HG02571 (cell line): Measurements from ENCODE around the gene PLEKHD1.

Experiments used
- ATAC-seq: cut with Tn5 transposase; IDR thresholded peaks from one replicate; pipeline ENCODE4 v1.9.1; 2021; ENCODE audit warnings: mild to moderate bottlenecking, moderate library complexity; ENCODE audit not compliant: unreplicated experiment

Gene PLEKHD1

DNA sequence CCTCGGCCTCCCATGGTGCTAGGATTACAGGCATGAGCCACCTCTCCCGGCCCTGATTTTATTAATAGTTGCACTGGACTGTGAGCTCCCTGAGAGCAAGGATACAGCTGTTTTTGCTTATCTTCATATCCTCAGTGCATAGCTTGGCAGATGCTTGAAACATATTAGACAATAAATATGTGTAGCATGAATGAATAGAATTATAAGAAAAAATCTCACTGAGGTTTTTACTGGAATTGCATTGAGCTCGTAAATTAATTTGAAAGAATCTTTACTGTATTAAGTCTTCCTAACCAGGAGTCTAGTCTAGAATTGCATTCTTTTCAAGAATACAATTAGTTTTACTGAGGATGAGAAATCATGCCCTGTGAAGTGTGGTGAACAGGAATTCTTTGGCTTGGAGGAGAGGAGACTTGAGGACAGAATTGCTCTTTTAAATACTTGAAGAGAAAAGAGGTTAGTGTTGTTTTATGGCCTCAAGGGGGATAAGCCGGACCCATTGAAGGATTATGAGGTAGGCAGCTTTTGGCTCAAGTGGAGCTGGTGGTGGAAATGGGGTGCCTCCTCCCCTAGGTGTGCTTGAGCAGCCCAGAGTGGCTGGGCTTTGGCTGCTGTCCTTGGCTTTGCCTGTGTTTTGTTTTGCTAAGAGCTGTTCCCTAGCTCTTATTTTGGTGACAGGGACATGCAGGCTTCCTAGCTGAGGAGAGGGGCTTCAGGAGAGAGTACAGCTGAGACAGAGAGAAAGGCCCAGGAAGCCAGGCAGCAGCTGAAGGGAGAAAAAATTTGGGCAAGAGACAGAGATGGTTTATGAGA is 34.0 kb downstream of the PLEKHD1 start:
- ATAC-seq: no peak

DNA sequence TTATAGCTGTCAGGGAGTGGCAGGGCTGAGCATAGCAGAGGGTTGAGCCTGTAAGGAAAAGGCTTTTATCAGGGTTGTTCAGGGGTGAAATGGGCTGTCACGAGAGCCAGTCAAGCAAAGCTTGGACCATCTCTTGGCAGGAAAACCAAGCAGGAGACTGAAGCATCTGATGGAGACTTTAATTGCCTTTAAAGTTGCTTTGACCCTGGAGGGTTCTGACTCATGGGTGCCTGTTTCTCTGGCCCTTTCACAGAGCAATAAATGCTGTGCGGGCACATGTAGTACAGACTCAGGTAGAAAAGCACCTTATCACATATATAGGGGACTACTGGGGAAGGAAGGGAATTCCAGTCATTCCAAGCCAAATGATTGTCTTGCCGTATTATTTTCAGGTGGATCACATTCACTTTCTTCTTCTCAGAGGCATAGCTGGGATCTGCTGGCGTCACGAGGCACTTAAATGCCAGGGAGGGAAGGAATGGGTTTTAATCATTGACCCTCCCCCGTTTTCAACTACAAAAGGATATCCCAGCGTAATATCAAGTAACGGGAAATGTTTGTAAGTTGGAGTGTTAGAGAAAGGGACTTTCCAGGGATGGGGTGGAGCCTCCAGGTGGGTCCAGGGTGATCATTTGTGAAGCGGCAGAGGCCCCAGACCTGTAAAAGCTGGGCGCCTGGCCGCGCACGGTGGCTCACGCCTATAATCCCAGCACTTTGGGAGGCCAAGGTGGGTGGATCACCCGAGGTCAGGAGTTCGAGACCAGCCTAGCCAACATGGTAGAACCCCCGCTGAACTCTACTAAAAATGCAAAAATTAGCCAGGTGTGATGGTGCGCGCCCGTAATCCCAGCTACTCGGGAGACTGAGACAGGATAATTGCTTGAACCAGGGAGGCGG is 34.9 kb downstream of the PLEKHD1 start:
- no peak for ATAC-seq

DNA sequence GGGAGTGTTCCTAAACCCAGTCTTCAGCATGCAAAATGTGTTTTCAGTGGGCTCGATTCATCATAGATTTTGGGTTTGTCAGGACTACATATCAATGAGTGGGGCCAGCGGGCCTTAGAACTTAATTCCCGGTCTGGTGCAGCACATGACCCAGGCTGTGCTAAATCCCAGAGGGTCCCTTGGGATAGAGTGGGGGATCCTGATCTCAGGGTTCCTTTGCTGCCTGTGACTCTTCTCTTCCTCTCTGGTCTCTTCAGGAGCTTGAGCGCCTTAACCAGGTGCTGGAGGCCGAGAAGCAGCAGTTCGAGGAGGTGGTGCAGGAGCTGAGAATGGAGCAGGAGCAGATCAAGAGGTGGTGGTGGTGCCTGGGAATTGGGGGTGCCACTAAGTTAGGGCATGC is 37.5 kb downstream of the PLEKHD1 start:
- no peak for ATAC-seq

DNA sequence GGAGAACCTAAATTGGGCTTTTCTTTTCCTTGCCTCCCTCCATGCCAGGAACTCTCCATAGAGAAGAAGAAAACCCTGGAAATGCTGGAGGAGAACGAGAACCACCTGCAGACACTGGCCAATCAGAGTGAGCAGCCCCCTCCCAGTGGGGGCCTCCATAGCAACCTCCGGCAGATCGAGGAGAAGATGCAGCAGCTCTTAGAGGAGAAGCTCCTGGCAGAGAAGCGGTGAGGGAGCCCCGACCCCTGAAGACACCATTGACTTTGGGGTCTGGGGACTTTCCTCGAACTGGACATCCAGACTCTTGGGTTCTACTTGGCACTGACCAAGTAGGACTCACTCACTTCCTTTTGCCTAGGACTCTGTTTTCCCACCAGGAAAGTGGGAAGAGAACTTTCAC is 41.4 kb downstream of the PLEKHD1 start:
- ATAC-seq: no peak

DNA sequence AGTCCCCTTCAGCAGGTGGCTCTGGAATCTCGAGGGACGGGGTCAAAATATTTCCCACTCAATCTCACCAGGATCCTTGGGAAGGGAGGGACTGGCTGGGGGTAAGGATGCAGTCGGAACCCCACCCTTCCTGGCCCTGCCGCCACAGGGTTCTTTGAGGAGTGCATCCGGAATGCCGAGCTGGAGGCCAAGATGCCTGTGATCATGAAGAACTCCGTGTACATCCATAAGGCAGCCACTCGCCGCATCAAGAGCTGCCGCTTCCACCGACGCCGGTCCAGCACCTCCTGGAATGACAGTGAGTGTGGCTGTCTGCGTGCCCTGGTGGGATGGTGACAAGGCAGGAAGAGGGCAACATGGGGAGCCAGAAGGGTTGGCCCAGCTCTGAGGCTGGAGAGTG is 43.1 kb downstream of the PLEKHD1 start:
- no peak for ATAC-seq

DNA sequence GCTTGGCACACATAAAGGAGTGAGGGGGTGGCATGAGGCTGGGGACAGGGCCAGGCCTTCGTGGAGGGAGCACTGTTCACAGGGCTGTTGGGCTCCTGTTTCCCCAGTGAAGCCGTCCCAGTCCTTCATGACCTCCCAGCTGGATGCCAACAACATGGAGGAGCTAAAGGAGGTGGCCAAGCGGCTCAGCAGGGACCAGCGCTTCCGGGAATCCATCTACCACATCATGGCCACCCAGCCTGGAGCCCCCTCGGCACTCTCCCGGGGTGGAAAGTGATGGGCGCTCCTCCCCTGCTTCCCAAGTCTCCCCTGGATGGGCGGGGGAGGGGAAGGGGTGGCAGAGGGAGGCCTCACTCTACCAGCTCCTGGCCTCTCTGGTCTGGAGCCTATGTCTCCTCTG is 43.6 kb downstream of the PLEKHD1 start:
- ATAC-seq: no peak

DNA sequence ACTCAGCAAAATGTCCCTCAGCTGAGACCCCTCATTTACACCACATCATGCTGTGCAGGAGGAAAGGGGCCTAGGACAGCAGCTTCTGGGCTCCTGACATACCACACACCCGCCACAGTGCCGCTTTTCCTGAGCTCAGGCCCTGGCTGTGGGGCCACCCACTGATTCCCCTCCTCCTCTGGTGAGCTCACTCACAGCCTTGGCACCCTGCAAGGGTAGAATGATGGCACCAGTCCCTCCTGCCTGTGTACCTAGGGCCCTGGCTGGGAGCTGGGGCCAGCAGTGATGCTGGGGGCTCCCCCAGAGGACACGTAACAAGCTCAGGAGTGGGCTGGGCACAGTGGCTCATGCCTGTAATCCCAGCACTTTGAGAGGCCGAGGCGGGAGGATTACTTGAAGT is 44.4 kb downstream of the PLEKHD1 start:
- no peak for ATAC-seq

DNA sequence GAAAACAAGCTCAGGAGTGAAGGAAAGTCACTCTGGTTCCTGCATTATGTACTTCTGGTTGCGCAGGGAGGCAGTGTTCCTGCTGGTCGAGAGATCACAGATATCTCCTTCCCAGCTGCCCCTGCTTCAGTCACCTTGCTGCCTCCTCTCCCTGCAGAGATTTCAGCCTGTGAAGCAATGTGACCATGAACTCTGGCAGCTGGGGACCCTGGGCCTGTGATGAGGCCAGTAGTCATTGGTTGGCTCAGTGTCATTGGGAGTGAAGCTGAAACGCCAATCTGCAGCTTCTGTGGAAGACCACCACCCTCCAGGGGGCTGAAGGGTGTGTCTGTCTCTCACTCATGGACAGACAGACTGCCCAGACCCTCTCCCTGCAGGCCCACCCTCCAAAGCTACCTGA is 45.0 kb downstream of the PLEKHD1 start:
- no peak for ATAC-seq

DNA sequence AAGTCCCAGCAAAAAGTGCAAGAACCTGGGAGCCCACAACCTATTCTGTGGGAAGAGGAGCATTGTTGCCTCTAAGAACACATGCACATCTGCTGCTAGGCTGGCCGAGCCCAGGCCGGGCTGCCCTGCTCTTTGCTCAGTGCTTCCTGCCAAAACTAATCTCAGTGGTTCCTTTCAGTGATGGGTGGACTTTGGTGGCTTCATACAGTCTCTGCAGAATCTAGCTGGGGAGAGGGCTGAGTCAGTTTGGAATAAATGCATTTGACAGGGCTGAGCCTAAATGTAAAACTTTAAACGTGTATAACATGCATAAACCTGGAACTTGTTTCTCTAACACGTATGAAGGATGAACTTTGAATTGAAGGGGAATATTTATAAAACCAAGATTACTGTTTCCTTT is 45.6 kb downstream of the PLEKHD1 start:
- ATAC-seq: no peak

DNA sequence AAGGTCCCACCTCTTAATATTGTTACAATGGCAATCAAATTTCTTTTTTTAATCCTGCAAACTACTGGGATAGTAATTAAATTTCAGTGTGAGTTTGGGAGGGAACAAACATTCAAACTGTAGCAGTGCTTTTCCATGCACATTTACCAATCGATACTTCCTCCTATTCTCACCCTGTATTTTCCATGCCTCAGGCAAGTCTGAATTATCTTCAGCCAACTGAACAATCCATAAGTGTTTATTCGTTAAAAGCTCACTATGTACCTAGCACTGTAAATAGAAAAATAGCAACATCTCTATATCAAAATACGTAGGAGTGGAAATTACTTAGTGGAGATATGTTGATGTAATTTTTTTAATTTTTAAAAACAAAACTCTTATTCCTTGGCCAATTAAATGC is 46.6 kb downstream of the PLEKHD1 start:
- ATAC-seq: no peak

DNA sequence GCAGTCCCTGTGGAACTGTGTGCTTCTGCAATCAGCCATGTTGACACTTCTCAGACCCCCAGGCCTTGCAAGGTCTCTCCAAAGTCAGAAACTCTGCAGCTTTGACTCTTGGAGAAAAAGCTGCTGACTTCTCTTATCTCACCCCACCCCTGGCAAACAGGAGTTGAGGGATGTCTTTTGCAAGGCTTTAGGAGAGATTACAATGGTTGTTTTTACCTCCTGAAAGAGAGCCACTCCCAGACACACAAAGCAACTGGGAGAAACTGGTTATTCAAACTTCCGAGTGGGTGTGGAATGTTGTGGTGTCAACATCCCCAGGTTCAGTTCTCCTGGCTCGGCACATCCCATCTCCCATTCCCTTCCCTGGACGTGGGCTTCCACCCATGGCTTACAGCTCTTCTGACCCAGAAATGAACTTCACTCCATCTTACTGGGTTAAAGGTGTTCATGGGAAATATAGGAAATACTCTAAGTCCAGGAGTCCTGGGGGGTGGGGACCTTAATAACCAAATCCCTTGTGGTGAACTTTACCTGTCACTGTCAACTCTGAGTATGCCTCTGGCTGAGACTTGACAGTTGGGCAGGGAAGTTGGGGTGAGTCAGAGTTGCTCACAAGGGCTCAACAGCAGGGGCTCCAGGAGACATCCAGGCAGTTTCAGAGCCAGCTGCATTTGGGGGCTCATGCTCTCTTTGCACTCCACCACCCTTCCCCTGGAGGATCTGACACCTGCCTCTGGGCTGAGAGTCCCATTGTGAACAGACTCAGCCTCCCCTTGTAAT is 48.2 kb downstream of the PLEKHD1 start:
- ATAC-seq: no peak

DNA sequence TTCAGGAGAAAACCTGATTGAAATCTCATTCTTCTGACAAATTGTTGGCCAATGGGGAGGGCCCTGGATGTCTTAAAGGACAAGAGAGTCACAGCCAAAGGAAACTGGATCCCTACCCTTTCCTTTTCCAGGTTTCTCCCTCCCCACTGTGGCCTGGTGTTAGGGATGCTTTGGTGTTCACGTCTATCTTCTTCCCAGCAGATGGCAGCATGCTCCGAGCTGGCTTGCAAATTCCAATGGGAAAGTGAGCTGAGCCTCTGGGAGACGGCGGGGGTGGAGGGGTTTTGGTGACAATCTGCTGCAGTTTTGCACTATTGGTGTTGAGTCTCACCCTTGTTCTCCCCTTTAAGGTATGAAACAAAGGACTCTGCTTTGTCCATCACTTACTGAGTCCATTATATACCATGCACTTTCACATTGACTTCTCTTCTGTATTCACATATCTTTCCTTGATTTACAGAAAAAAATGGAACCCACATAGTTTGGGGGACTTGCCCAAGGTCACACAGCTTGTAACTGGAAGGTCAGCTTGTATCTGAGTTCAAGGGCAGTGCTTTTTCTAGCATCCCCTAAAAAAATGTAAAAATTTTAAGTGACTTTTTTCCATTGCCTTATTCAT is 50.8 kb downstream of the PLEKHD1 start:
- no peak for ATAC-seq

DNA sequence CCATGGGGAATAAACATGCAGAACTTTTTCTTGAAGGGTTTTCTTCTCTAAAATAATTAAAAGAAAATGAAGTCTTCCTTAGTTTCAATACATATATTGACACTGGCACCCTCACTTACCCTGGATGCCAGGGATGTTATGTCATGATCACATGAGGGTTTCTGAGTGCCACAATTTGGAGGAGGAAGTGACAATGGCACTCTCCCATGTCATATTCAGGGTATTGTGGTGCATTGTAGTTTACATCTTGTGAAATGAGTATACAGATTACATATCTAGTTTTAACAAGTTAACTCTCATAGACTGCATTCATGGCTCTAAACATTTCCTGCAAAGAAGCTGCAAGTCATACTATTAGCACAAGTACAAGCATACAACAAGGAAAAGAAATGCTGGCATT is 52.4 kb downstream of the PLEKHD1 start:
- ATAC-seq: no peak

DNA sequence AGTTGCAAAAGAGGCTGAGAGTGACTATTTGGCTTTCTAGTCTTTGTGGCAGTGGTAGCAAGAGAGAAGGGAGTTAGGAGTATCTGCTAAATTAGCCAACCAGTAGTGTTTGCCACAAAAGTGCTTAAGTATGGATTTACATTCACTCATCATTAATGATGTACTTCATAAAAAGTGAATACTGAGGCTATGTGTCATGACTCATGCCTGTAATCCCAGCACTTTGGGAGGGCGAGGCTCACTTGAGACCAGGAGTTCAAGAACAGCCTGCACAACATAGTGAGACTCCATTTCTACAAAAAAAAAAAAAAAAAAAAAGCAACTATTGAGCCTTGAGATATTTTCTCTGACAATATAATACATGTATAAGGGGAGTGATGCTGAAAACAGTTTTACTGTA is 53.4 kb downstream of the PLEKHD1 start:
- ATAC-seq: no peak

DNA sequence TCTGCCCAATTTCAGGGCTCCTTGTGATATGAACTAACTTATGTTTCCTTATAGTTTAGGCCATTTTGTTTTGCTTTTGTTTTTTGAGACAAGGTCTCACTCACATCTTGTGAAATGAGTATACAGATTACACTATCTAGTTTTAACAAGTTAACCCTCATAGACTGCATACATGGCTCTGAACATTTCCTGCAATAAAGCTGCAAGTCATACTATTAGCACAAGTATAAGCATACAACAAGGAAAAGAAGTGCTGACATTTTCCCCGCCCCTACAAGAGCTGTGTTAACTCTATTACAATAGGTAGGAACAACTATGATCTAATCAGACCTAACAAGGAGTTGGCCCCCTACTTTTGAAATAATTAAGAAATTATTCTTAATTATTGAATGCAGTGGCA is 54.2 kb downstream of the PLEKHD1 start:
- no peak for ATAC-seq

DNA sequence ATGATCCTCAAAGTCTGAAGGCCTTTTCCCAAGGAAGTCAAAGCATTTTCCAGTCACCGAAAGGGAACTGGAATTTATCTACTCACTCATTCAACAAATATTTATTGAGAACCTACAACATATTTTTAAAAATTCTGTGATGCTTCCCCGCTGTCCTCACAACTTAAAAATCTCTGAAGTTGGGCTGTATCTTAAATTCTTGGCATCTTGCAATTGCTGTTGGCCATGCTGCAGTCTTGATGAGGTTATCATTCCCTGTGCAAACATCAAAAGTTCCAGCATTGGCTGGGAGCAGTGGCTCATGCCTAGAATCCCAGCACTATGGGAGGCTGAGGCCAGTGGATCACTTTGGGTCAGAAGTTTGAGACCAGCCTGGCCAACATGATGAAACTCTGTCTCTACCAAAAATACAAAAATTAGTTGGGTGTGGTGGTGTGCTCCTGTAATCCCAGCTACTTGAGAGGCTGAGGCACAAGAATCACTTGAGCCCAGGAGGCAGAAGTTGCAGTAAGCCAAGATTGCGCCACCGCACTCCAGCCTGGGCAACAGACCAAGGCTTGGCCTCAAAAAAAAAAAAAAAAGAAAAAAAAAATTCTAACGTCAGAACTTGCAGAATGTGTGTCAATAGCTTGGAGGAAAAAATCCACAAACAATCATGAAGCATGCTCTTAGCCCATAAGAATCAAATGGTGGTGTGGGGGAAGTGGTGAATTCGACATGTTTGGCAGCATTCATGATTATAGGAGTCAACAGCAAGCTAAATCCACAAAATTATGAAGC is 55.3 kb downstream of the PLEKHD1 start:
- no peak for ATAC-seq

DNA sequence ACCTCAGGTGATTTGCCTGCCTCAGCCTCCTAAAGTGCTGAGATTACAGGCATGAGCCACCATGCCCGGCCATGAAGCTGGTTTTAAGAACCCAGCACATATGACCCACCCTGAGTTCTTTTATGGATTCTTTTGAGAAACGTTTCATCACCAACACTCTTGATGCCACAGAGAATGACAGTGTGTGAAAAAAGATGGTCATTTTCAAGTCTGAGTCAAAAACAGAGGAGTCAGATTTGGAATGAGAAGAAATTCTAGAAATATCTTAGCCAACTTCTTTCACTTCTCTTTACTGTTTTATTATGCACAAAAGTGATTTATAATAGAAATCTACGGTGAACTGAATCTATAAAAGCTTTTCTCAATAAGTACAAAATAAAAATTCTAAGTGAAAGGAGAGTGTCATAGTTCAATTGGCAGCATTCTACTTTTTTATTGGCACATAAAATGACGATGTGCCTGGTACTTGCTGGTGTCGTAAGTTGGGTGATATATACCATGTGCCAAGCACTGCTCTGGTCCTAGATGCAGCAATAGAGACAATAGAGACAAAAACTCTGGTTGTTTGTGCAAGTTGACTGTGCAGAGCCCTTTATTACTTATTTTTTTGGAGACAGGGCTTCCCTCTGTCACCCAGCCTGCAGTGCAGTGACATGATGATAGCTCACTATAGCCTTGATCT is 56.3 kb downstream of the PLEKHD1 start:
- no peak for ATAC-seq

DNA sequence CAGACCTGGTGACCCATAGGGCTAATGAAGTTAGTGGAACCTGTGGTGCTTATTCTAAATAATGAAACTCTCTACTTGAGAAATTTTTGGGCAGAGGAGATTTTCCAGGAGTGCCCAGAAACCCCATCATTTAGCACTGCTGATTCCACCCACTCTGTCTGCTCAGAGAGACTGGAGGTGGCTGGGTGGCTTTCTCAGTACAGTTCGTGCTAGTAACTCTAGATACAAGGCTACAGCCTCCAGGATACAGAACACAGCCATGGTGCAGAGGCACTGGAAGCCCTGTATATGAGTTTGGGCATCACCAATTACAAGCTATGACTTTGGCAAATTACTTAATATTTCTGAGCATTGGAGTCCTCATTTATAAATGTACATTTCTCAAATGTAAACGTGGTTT is 57.8 kb downstream of the PLEKHD1 start:
- ATAC-seq: no peak

DNA sequence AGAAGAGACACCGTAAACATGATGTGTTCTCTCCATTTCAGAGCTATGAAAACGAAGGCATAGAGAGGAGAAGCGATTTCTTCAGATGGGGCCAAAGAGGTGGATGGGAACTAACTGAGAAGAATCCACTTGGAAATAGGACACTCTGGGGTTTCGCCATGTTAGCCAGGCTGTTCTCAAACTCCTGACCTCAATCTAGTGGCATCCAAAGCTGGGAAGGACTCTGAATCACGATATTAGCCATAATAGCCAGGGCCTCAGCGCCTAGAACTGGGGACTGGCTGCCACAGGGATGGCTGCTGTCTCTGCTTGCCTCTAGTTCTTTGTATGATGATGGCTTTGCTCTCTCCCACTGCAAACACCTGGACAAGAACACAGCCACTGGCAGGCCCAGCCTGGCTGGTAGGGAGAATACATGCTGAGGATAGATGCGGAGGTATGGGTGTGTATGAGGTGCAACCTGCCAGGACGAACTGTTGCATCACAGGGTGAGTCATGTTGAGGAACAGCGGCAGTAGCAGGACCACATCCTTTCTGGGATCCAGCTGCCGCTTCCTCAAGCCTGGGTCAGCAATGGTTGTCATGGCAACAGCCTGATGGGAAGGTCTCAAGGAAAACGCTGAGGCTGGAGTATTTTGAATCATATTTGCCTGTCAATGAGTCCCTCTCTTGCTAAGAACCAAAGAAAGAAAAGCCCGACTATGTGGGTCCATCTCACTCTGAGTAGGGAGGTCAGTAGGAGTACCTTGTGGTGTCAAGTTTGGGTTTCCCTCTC is 59.0 kb downstream of the PLEKHD1 start:
- no peak for ATAC-seq
